GM12801 (cell line): ENCODE results near the gene ZIC2.

Source experiments
- CTCF ChIP-seq: IDR thresholded peaks from one replicate; pipeline ENCODE4 v1.5.1; 2011; ENCODE audit warnings: control low read depth; ENCODE audit not compliant: insufficient read length; ENCODE audit errors: extremely low read depth

ZIC2 gene

GRCh38 chr13:99996381-99996973 lies 14.9 kb downstream of the ZIC2 start:
- TF ChIP-seq CTCF, result no peak

GRCh38 chr13:99997702-99998214 lies 16.2 kb downstream of the ZIC2 start:
- TF ChIP-seq CTCF, result no peak

GRCh38 chr13:99998261-99998660 lies 16.7 kb downstream of the ZIC2 start:
- no peak for TF ChIP-seq CTCF

- TF ChIP-seq CTCF, result no peak
Observed at GRCh38 chr13:100014621-100015020, 33.0 kb downstream of the ZIC2 start.

- TF ChIP-seq CTCF, result no peak
Observed at GRCh38 chr13:100019780-100020356, 38.3 kb downstream of the ZIC2 start.

GRCh38 chr13:100022798-100023197 lies 41.2 kb downstream of the ZIC2 start:
- TF ChIP-seq CTCF, result no peak

- no peak for TF ChIP-seq CTCF
Observed at GRCh38 chr13:100024023-100024422, 42.4 kb downstream of the ZIC2 start.
